HG02970 (cell line): ENCODE results near the gene DBP.

Experiments used
- ATAC-seq: cut with Tn5 transposase; IDR thresholded peaks from one replicate; pipeline ENCODE4 v1.9.1; 2021; ENCODE audit warnings: mild to moderate bottlenecking, moderate library complexity, moderate number of reproducible peaks; ENCODE audit not compliant: unreplicated experiment, low FRiP score

Gene DBP

GRCh38 chr19:48629297-48629598 is 7.9 kb downstream of the DBP start:
- ATAC-seq, result no peak

DNA sequence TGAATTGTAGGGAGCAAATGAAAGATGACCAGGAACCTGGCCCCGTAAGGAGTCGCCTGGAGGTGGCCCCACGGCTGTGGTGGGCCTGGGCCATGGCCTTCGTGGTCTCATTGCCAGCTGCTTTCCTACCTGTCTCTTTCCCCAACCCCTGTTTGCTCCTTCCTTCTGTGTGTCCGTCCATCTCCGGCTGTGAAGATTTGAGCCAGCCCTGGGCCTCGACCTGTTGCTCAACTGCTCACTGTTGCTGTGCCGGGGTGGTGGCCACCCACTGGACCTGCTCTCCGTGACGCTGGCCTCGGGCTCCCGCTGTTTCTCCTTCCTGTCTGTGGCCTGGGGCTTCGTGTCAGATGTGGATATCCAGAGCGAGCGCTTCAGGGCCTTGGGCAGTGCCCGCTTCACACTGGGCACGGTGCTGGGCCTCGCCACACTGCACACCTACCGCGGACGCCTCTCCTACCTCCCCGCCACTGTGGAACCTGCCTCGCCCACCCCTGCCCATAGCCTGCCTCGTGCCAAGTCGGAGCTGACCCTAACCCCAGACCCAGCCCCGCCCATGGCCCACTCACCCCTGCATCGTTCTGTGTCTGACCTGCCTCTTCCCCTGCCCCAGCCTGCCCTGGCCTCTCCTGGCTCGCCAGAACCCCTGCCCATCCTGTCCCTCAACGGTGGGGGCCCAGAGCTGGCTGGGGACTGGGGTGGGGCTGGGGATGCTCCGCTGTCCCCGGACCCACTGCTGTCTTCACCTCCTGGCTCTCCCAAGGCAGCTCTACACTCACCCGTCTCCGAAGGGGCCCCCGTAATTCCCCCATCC is 8.5 kb downstream of the DBP start:
- no peak for ATAC-seq

DNA sequence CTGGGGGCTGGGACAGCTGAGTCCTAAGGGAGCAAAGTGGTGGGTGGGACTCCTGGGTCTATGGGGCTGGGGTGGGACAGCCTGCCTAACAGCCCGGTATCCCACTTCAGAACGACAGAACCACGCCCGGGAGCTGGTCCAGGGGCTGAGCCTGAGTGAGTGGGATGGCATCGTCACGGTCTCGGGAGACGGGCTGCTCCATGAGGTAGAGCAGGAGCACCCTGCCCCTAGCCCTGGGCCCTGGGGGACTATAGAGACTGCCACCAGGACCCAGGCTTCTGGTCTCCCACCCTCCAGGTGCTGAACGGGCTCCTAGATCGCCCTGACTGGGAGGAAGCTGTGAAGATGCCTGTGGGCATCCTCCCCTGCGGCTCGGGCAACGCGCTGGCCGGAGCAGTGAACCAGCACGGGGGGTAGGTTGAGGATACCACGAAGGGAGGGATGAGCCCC is 9.3 kb downstream of the DBP start:
- no peak for ATAC-seq

DNA sequence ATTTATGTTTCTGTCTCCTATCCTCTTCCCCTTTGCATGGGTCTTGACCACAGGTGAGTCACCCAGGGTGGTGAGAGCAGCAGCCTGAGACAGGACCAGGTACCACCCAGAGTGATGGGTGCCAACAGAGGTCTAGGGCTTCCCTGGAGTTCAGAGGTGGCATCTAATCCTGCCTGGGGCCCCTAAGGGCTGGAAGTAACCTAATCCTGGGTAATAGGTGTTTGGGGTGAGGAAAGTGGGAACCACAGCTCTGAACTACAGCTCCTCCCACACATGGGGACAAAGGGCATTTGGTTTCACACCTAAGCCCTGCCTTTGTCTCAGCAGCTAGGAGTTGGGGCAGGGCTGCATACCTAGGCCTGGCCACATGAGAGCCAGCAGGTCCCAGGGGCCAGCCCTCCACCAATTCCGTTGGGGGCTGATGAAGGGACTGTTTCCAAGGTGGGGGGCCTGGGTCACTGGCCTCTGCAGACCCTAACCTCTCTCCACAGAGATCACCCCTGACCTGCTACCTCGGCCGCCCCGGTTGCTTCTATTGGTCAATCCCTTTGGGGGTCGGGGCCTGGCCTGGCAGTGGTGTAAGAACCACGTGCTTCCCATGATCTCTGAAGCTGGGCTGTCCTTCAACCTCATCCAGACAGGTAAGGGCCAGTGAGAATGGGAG is 9.8 kb downstream of the DBP start:
- no peak for ATAC-seq

- no peak for ATAC-seq
Observed at GRCh38 chr19:48625891-48626327, 11.3 kb downstream of the DBP start.

DNA sequence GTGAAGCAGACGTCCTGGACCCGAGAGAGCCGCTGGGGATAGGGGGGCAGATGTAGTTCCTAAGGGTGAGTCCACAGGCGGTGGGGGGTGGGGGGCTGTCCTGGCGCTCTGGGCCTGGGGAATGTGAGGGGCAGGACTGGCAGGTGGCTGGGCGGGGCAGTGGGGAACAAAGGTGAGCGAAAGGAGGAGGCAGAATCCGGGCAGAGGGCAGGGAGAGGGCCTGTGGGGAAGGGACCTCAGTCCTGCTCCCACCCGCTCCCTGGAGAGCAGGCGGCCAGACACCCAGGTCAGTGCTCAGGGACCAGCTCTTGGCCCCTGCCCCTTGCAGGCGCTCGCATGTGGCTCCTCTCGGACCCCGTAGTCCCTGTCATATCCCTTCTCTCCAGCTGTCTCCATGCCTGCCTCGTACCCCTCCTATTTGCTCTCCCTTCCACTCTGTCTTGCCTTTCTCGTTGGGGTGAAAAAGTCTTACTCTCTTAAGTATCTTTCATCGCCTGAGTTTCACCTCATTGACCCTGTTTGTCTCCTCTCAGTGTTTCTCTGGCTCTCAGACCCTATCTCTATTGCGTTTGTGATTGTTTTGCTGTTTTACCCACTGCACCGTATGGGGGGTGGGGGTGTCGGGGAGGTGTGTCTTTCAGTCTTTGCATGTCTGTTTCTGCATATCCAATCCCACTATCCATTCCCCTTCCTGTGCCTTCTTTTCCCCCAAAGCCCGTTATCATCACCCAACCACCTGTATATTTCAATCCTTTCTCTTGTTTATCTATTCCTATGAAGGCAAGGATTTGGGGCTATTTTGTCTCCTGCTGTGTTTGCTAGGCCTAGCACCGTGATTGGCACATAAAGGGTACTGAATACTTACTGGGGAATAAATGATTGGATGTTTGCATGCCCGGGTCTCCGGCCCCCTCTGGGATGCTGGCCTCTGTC is 12.1 kb downstream of the DBP start:
- no peak for ATAC-seq

GRCh38 chr19:48624067-48624594 is 13.0 kb downstream of the DBP start:
- ATAC-seq, result peak; percentile 59

- ATAC-seq, result no peak
Observed at GRCh38 chr19:48623556-48624066, 13.6 kb downstream of the DBP start.

GRCh38 chr19:48619692-48620585 is 17.2 kb downstream of the DBP start:
- ATAC-seq, result no peak

DNA sequence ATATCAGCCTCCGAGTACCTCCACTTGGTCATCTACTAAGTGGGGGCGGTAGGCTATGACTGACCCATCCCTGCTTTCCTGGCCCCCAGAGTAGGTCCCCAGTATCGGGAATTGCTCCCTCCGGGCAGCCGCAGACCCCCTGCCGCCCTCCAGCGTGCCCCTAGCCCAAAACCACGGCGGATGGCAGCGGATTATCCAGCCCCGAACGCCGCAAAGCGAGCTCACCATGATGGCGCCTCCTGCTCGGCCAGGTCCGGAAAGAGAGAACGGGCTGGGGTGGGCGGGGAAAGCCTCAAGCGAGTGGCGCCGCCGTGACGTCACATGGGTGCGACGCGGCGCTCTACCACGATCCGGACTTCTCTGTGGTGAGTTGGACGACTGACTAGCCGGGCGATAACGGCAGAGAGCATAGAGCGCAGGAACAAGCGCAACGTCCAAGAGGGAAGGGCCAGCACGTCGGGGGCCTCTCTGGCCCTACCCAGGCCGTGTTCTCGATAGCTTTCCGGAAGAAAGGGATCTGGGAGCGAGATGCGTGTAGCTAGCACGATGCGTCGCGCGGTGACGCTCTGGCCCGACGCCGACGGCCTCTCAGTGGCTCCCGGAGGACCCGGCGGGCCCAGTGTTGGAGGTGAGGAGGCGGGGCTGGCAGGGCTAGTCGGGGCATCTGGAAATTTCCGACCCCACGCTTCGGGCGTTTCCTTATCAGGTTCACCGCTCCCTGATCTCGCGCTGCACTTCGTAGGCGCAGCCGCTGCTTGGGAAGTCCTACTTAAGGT is 18.1 kb downstream of the DBP start, which contains the start of the genes RPL18 and SPHK2:
Gene RPL18 (minus strand): TSS at position 263 of the 776 bp plus-strand sequence. CDS start 35 bp downstream, at position 228.
Gene SPHK2 (plus strand): TSS at position 591 of the 776 bp plus-strand sequence. CDS start 1,009 bp downstream, outside the sequence.
- peak; percentile 92 for ATAC-seq

DNA sequence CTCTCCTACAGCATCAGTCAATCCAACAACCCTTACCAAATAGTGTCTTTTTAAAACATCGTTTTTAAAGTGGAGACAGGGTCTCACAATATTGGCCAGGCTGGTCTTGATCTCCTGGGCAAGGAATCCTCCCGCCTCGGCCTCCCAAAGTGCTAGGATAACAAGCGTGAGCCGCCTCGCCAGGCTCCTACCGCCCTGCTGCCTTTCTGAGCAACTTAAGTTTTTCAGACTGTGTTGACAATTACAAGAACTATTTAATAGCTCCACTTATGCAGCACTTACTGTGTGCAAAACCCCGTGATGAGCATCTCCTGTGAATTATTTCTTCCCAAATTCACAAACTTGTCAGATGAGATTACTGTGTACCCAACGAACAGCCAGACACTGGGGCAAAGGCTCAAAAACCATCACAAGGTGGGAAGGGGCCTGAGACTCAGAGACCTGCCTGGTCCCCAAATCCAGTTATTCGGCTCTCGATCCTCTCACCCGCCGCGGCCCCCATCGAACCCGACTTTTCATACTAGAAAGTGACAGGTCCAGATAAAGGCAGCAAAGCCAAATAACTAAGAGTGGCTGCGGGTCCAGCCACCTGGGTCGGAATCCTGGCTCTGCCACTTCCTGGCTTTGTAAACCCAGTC is 18.8 kb downstream of the DBP start:
- ATAC-seq, result no peak

GRCh38 chr19:48617146-48617937 is 19.8 kb downstream of the DBP start:
- no peak for ATAC-seq

DNA sequence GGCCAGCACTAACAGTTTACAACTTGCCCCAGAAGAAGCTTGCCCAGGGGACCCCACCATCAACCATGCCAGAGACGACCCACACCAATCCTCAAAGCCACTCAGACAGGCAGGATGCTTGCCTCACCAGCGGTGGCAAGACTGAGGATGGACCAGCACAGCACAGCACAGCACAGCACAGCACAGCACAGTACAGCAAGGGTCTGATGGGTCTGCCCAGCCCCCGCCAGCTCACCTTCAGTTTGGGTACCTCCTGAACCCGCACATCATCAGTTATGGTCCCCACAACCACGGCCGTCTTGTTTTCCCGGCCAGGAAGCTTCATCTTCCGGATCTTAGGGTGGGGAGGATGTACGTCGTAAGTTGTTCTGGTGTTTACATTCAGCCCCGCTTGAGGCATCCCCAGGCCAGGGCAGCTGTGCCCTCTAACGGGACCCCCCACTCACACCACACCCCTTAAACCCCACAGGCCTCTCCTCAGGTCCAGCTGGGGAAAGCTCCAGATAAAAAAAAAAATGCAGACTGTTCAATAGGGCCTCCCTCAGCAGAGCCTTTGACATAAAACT is 20.6 kb downstream of the DBP start:
- ATAC-seq, result no peak

DNA sequence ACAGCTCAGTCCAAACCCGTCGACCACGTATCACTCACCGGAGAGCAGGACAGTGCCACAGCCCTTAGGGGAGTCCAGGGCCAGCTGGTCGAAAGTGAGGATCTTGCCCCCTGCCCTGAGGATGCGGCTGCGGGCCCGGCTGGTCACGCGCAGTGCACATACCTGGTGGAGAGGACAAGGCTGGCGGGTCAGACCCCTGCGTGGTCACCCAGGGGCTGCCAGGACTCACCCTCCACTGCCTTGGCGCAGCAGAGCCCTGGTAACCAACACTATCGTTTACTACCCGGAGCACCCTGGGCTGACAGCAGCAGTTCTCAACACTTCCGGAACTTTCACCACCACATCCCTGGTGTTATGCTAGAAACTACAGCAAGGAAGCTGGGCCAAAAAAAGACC is 21.1 kb downstream of the DBP start:
- no peak for ATAC-seq

GRCh38 chr19:48615231-48616040 is 21.7 kb downstream of the DBP start:
- no peak for ATAC-seq
